Left lung (tissue), 10 donors: ENCODE data around the gene CALR. TPM values are rescaled to one million over a fixed set of nuclear protein-coding genes. Genes with fewer than 3 reads are reported as not detected.

Experiments used
- ATAC-seq: fragments of 200-7000 bp; cut with Tn5 transposase; one replicate; pipeline ENCODE4 v1.9.1; 2020; ENCODE audit warnings: moderate library complexity
- DNase-seq, 4 donors: peaks; one replicate each; pipeline ENCODE4 v3.0.0-alpha.2; 2013 to 2020
- H3K27ac ChIP-seq, 2 donors: fragments of 200-600 bp; sonication (generic) in 1 of 2; one replicate each; pipeline versions ENCODE4 v1.5.0 to v1.8.0; 2020 to 2021
- H3K27me3 ChIP-seq, 2 donors: fragments of 200-600 bp; sonication (generic) in 1 of 2; one replicate each; pipeline versions ENCODE4 v1.5.0 to v1.8.0; 2020 to 2021
- H3K36me3 ChIP-seq, 2 donors: fragments of 200-600 bp; sonication (generic) in 1 of 2; one replicate each; pipeline versions ENCODE4 v1.5.0 to v1.8.0; 2020 to 2021
- H3K4me1 ChIP-seq, 2 donors: fragments of 200-600 bp; one replicate each; pipeline ENCODE4 v1.8.0; 2021
- H3K4me3 ChIP-seq, 2 donors: fragments of 200-600 bp; sonication (generic) in 1 of 2; one replicate each; pipeline versions ENCODE4 v1.5.0 to v1.8.0; 2020 to 2021; ENCODE audit warnings: mild to moderate bottlenecking in 1 of 2
- H3K9me3 ChIP-seq, 2 donors: fragments of 200-600 bp; sonication (generic) in 1 of 2; one replicate each; pipeline versions ENCODE4 v1.5.0 to v1.8.0; 2020 to 2021
- CTCF ChIP-seq, 2 donors: fragments of 200-600 bp; sonication (generic) in 1 of 2; IDR thresholded peaks; one replicate each; pipeline versions ENCODE4 v1.5.0 to v1.8.0; 2021; ENCODE audit warnings: antibody characterized with exemption in 2 of 2
- intact Hi-C, 2 donors: fragments of 100-400 bp; cut with DNase I; formaldehyde crosslinking; loops; one replicate each; pipeline versions ENCODE4 v1.11.2 to v1.14.2; 2022
- microRNA-seq, 2 donors: library from miRNA; unstranded; fragments of <30 nt; microRNA quantifications; one replicate each; pipeline ENCODE4, GENCODE V29; 2019
- polyA plus RNA-seq, 6 donors: library from polyadenylated mRNA; unstranded; fragments of 120-200 nt; gene quantifications; one replicate each; pipeline ENCODE4 v1.2.1, GENCODE V29; 2013; ENCODE audit not compliant: insufficient read length in 6 of 6
- total RNA-seq, 2 donors: library from RNA; stranded (reverse); fragmentation: NEBNext Ultra II Directional; extraction: Animal tissue kit (Norgen Biotek cat#: 25700); gene quantifications; one replicate each; pipeline ENCODE4 v1.2.1, GENCODE V29; 2021
- donor health status: DM: no; HTN: yes; CAD: no.
- donor health status: DM: no; HTN: no; CAD: no.

The CALR gene
- total and polyA plus RNA-seq, 8 donors, result 654 to 1,778 (median 814) TPM

DNA sequence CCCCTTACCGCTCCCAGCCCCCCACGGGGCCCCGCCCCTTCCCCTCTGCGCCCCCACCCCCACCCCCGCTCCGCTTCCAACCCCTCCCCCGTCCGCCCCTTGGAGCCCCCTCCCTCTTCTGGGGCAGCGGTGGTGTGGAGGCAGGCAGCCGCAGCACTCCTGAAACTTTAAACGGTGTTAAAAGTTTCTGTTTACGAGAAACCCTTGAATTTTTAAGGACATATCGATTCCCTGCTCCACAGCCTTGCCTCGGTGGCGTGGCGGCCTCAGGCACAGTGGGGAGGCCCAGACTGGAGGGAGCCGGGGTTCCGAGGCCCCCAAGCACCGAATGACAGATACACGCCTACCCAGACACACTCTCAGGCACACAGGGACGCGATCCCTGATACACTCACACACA, 52.0 kb downstream of the CALR start:
- ATAC-seq (no peak), DNase-seq (no peak)
- no peaks in the 10 kb centered on the region for H3K36me3 ChIP-seq
- TF ChIP-seq CTCF (IDR thresholded peaks at IDR 0.05), result no peak
- H3K4me1 ChIP-seq, result peaks cover 0 to 3% of the 10 kb centered on the region in 2 donors
- H3K9me3 ChIP-seq, result no peaks in the 10 kb centered on the region
- H3K27ac ChIP-seq, result no peak overlapping the region
- intact Hi-C loops, result loop anchor here in 1 of 2 donors (10.0 kb wide), 1 partner anchor 64 kb away; no protein-coding TSS in a partner anchor
- H3K27me3 ChIP-seq, result peaks cover 0 to 7% of the 10 kb centered on the region in 2 donors
- H3K4me3 ChIP-seq, result no peak overlapping the region

DNA sequence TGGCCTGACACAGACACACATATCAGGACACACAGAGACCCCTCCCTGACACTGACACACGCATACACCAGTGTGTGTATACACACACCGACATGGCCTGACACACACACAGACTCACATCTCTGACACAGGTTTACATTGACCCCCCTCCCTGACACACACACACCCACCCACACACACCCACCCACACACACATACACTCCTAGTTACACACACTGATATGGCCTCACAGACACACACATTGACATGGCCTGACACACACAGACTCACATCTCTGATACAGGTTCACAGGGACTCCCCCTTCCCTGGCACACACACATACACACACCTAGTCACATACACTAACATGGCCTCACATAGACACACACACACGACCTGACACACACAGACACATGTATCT, 52.4 kb downstream of the CALR start:
- Histone ChIP-seq H3K27ac (no peak overlapping the region), H3K36me3 (no peaks in the 10 kb centered on the region), H3K4me1 (peaks cover 0 to 3% of the 10 kb centered on the region in 2 donors), H3K9me3 (no peaks in the 10 kb centered on the region), H3K27me3 (peaks cover 0 to 8% of the 10 kb centered on the region in 2 donors), H3K4me3 (no peak overlapping the region)
- DNase-seq (no peak), ATAC-seq (no peak)
- intact Hi-C loops, result loop anchor here in 1 of 2 donors (10.0 kb wide), 1 partner anchor 64 kb away; no protein-coding TSS in a partner anchor
- TF ChIP-seq CTCF (IDR thresholded peaks at IDR 0.05), result no peak

DNA sequence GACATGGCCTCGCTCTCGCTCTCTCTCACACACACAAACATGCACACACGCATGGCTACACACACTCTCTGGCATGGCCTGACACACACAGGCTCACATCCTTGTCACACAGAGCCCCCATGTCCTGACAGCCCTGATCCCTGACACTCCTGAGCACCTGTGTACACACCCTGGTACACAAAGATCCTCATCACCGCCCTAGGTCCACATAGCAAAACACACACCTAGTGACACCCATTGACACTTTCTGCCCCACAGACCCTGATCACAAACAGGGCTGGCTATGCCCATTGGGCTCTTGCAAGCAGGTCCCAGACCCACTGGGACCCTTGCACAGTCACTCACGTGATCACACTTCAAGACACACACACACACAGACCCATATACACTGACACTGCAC, 52.9 kb downstream of the CALR start:
- ATAC-seq (no peak), DNase-seq (no peak)
- intact Hi-C loops, result loop anchor here in 1 of 2 donors (10.0 kb wide), 1 partner anchor 64 kb away; no protein-coding TSS in a partner anchor
- Histone ChIP-seq H3K4me3 (no peak overlapping the region), H3K4me1 (peaks cover 3 to 4% of the 10 kb centered on the region in 2 donors), H3K9me3 (no peaks in the 10 kb centered on the region), H3K27me3 (peaks cover 0 to 12% of the 10 kb centered on the region in 2 donors), H3K27ac (no peak overlapping the region), H3K36me3 (no peaks in the 10 kb centered on the region)
- no peak for TF ChIP-seq CTCF (IDR thresholded peaks at IDR 0.05)

GRCh38 chr19:12992729-12993128, 54.3 kb downstream of the CALR start:
- Histone ChIP-seq H3K9me3 (no peaks in the 10 kb centered on the region), H3K4me3 (no peak overlapping the region), H3K36me3 (no peaks in the 10 kb centered on the region), H3K27ac (no peak overlapping the region), H3K4me1 (peaks cover 8 to 19% of the 10 kb centered on the region in 2 donors), H3K27me3 (peaks cover 0 to 23% of the 10 kb centered on the region in 2 donors)
- intact Hi-C loops, result loop anchor here in 1 of 2 donors (10.0 kb wide), 1 partner anchor 62 kb away; no protein-coding TSS in a partner anchor
- no peak for DNase-seq
- TF ChIP-seq CTCF (IDR thresholded peaks at IDR 0.05), result no peak
- ATAC-seq, result no peak

GRCh38 chr19:12993562-12993961, 55.2 kb downstream of the CALR start:
- Histone ChIP-seq H3K36me3 (no peaks in the 10 kb centered on the region), H3K27me3 (peaks cover 0 to 23% of the 10 kb centered on the region in 2 donors), H3K4me3 (no peak overlapping the region), H3K4me1 (peaks cover 8 to 26% of the 10 kb centered on the region in 2 donors), H3K27ac (no peak overlapping the region), H3K9me3 (no peaks in the 10 kb centered on the region)
- no peak for DNase-seq
- intact Hi-C loops, result loop anchor here in 1 of 2 donors (10.0 kb wide), 1 partner anchor 61 kb away; no protein-coding TSS in a partner anchor
- TF ChIP-seq CTCF (IDR thresholded peaks at IDR 0.05), result no peak
- no peak for ATAC-seq

Small RNA genes within 50 kb of the gene (microRNA-seq; reads per million reads assigned to microRNA genes)
- gene MIR5695 (0 to 0.17 reads per million in 2 donors), gene MIR6515 (1.3 to 1.5 reads per million in 2 donors)

Other genes starting within 250 kb of the CALR start
- gene FBXW9, start 242.0 kb upstream of the CALR start, total RNA-seq, result 1 to 10 TPM; 6.0 to 6.9 TPM
- gene FBXW9, start 242.0 kb upstream of the CALR start, polyA plus RNA-seq, result 10 to 100 TPM in 5 of 6 donors, 1 to 10 TPM in 1; 9.0 to 13.1 (median 10.9) TPM
- 10 to 100 TPM; 54.8 to 64.3 TPM for gene TNPO2, start 214.7 kb upstream of the CALR start, total RNA-seq
- gene TNPO2, start 214.7 kb upstream of the CALR start, polyA plus RNA-seq, result 10 to 100 TPM; 76.5 to 92.6 (median 80.3) TPM
- 100 to 1,000 TPM; 115 to 128 TPM for gene TRIR, start 203.9 kb upstream of the CALR start, total RNA-seq
- gene TRIR, start 203.9 kb upstream of the CALR start, polyA plus RNA-seq, result 100 to 1,000 TPM; 130 to 183 (median 151) TPM
- 10 to 100 TPM; 70.4 to 71.2 TPM for gene GET3, start 201.1 kb upstream of the CALR start, total RNA-seq
- gene GET3, start 201.1 kb upstream of the CALR start, polyA plus RNA-seq, result 10 to 100 TPM; 51.4 to 66.2 (median 56.2) TPM
- not detected for gene BEST2, start 186.8 kb upstream of the CALR start, total RNA-seq
- gene BEST2, start 186.8 kb upstream of the CALR start, polyA plus RNA-seq, result under 1 TPM in 4 of 6 donors, not detected in 2; 0.08 to 0.17 (median 0.12) TPM
- 10 to 100 TPM; 57.7 to 57.9 TPM for gene HOOK2, start 163.1 kb upstream of the CALR start, total RNA-seq
- 10 to 100 TPM; 59.8 to 91.2 (median 78.8) TPM for gene HOOK2, start 163.1 kb upstream of the CALR start, polyA plus RNA-seq
- gene JUNB, start 147.1 kb upstream of the CALR start, total RNA-seq, result 100 to 1,000 TPM; 131 to 135 TPM
- 100 to 1,000 TPM in 1 of 6 donors, 10 to 100 TPM in 5; 11.7 to 278 (median 53.7) TPM for gene JUNB, start 147.1 kb upstream of the CALR start, polyA plus RNA-seq
- gene PRDX2, start 136.8 kb upstream of the CALR start, total RNA-seq, result 100 to 1,000 TPM; 186 to 217 TPM
- 100 to 1,000 TPM; 219 to 267 (median 249) TPM for gene PRDX2, start 136.8 kb upstream of the CALR start, polyA plus RNA-seq
- gene THSD8, start 136.5 kb upstream of the CALR start, total RNA-seq, result 1 to 10 TPM; 6.6 to 9.0 TPM
- gene THSD8, start 136.5 kb upstream of the CALR start, polyA plus RNA-seq, result 10 to 100 TPM in 1 of 6 donors, 1 to 10 TPM in 5; 2.2 to 11.6 (median 4.9) TPM
- gene RNASEH2A, start 132.0 kb upstream of the CALR start, total RNA-seq, result 10 to 100 TPM; 10.9 to 16.6 TPM
- gene RNASEH2A, start 132.0 kb upstream of the CALR start, polyA plus RNA-seq, result 10 to 100 TPM; 29.1 to 47.4 (median 34.3) TPM
- gene RTBDN, start 104.0 kb upstream of the CALR start, total RNA-seq, result not detected
- under 1 TPM in 3 of 6 donors, not detected in 3; 0.17 to 0.21 (median 0.20) TPM for gene RTBDN, start 104.0 kb upstream of the CALR start, polyA plus RNA-seq
- gene MAST1, start 100.1 kb upstream of the CALR start, total RNA-seq, result under 1 TPM; 0.15 to 0.29 TPM
- 1 to 10 TPM; 1.2 to 2.4 (median 1.6) TPM for gene MAST1, start 100.1 kb upstream of the CALR start, polyA plus RNA-seq
- gene DNASE2, start 57.2 kb upstream of the CALR start, total RNA-seq, result 10 to 100 TPM; 64.8 to 72.8 TPM
- gene DNASE2, start 57.2 kb upstream of the CALR start, polyA plus RNA-seq, result 10 to 100 TPM; 18.7 to 22.2 (median 20.6) TPM
- under 1 TPM in 1 of 2 donors, not detected in 1; 0.50 TPM for gene KLF1, start 51.4 kb upstream of the CALR start, total RNA-seq
- gene KLF1, start 51.4 kb upstream of the CALR start, polyA plus RNA-seq, result 1 to 10 TPM in 1 of 6 donors, under 1 TPM in 5; 0.35 to 1.2 (median 0.67) TPM
- gene GCDH, start 47.4 kb upstream of the CALR start, total RNA-seq, result 10 to 100 TPM; 23.6 to 26.7 TPM
- gene GCDH, start 47.4 kb upstream of the CALR start, polyA plus RNA-seq, result 10 to 100 TPM; 25.6 to 29.2 (median 27.3) TPM
- under 1 TPM in 1 of 2 donors, not detected in 1; 0.41 TPM for gene SYCE2, start 19.3 kb upstream of the CALR start, total RNA-seq
- 1 to 10 TPM; 2.3 to 4.1 (median 3.5) TPM for gene SYCE2, start 19.3 kb upstream of the CALR start, polyA plus RNA-seq
- 10 to 100 TPM; 40.9 to 59.4 TPM for gene FARSA, start 4.9 kb upstream of the CALR start, total RNA-seq
- 10 to 100 TPM; 35.3 to 46.2 (median 41.8) TPM for gene FARSA, start 4.9 kb upstream of the CALR start, polyA plus RNA-seq
- gene RAD23A, start 7.3 kb downstream of the CALR start, total RNA-seq, result 100 to 1,000 TPM in 1 of 2 donors, 10 to 100 TPM in 1; 74.8 to 118 TPM
- gene RAD23A, start 7.3 kb downstream of the CALR start, polyA plus RNA-seq, result 10 to 100 TPM; 65.3 to 89.7 (median 75.5) TPM
- 10 to 100 TPM; 14.7 to 20.5 TPM for gene GADD45GIP1, start 18.6 kb downstream of the CALR start, total RNA-seq
- gene GADD45GIP1, start 18.6 kb downstream of the CALR start, polyA plus RNA-seq, result 10 to 100 TPM; 22.6 to 35.2 (median 28.4) TPM
- under 1 TPM in 1 of 2 donors, not detected in 1; 0.13 TPM for gene DAND5, start 31.0 kb downstream of the CALR start, total RNA-seq
- under 1 TPM; 0.15 to 0.54 (median 0.32) TPM for gene DAND5, start 31.0 kb downstream of the CALR start, polyA plus RNA-seq
- 100 to 1,000 TPM; 166 to 237 TPM for gene NFIX, start 56.9 kb downstream of the CALR start, total RNA-seq
- gene NFIX, start 56.9 kb downstream of the CALR start, polyA plus RNA-seq, result 100 to 1,000 TPM in 4 of 6 donors, 10 to 100 TPM in 2; 92.6 to 139 (median 111) TPM
- gene LYL1, start 164.2 kb downstream of the CALR start, total RNA-seq, result 10 to 100 TPM; 15.4 to 32.9 TPM
- gene LYL1, start 164.2 kb downstream of the CALR start, polyA plus RNA-seq, result 10 to 100 TPM in 2 of 6 donors, 1 to 10 TPM in 4; 5.3 to 10.9 (median 8.8) TPM
- 10 to 100 TPM; 24.2 to 46.2 TPM for gene TRMT1, start 178.1 kb downstream of the CALR start, total RNA-seq
- gene TRMT1, start 178.1 kb downstream of the CALR start, polyA plus RNA-seq, result 10 to 100 TPM; 28.0 to 37.6 (median 33.9) TPM
- 10 to 100 TPM; 65.1 to 92.5 TPM for gene NACC1, start 179.7 kb downstream of the CALR start, total RNA-seq
- gene NACC1, start 179.7 kb downstream of the CALR start, polyA plus RNA-seq, result 10 to 100 TPM; 14.9 to 23.4 (median 19.5) TPM
- 10 to 100 TPM; 64.0 to 94.8 TPM for gene STX10, start 211.8 kb downstream of the CALR start, total RNA-seq
- gene STX10, start 211.8 kb downstream of the CALR start, polyA plus RNA-seq, result 10 to 100 TPM; 63.6 to 77.1 (median 72.5) TPM
- 10 to 100 TPM; 70.1 to 99.4 TPM for gene IER2, start 211.8 kb downstream of the CALR start, total RNA-seq
- gene IER2, start 211.8 kb downstream of the CALR start, polyA plus RNA-seq, result 100 to 1,000 TPM in 4 of 6 donors, 10 to 100 TPM in 2; 44.6 to 408 (median 142) TPM